Suprapubic skin (tissue), 4 donors: ENCODE data around the gene ERAP2. TPM values are rescaled to one million over a fixed set of nuclear protein-coding genes. Genes with fewer than 3 reads are reported as not detected.

Experiments used
- DNase-seq, 2 donors: peaks; one replicate each; pipeline ENCODE4 v3.0.0-alpha.2; 2019; ENCODE audit warnings: low spot score in 2 of 2
- H3K27ac ChIP-seq: fragments of 200-600 bp; sonication (generic); one replicate; pipeline ENCODE4 v1.5.1; 2019
- H3K27me3 ChIP-seq: fragments of 200-600 bp; sonication (generic); one replicate; pipeline ENCODE4 v1.5.1; 2019
- H3K36me3 ChIP-seq: fragments of 200-600 bp; sonication (generic); one replicate; pipeline ENCODE4 v1.5.1; 2019
- H3K4me1 ChIP-seq: fragments of 200-600 bp; sonication (generic); one replicate; pipeline ENCODE4 v1.5.1; 2019
- H3K4me3 ChIP-seq: fragments of 200-600 bp; sonication (generic); one replicate; pipeline ENCODE4 v1.5.1; 2019; ENCODE audit warnings: mild to moderate bottlenecking
- H3K9me3 ChIP-seq: fragments of 200-600 bp; sonication (generic); one replicate; pipeline ENCODE4 v1.5.1; 2019
- EP300 ChIP-seq: sonication (generic); formaldehyde crosslinking; IDR thresholded peaks from one replicate; pipeline ENCODE4 v1.6.1; 2017; ENCODE audit warnings: antibody characterized with exemption
- POLR2A ChIP-seq, 2 donors: fragments of 450-650 bp; IDR thresholded peaks; one replicate each; pipeline ENCODE4 v1.6.1; 2017; ENCODE audit warnings: antibody characterized with exemption in 2 of 2, mild to moderate bottlenecking in 2 of 2, moderate library complexity in 2 of 2
- POLR2AphosphoS5 ChIP-seq, 3 donors: sonication (generic); formaldehyde crosslinking; IDR thresholded peaks; one replicate each; pipeline ENCODE4 v1.6.1; 2017; ENCODE audit warnings: antibody characterized with exemption in 3 of 3
- WGBS: methylation state at CpG from one replicate; pipeline ENCODE4 v1.1.5; 2018; 5-methylcytosine and 5-hydroxymethylcytosine counted together
- total RNA-seq, 4 donors: library from RNA; depleted of rRNA; stranded (reverse); fragments of >200 nt; gene quantifications; one replicate each; pipeline ENCODE4 v1.1.0, GENCODE V29; 2016
- TF ChIP-seq, protein P1 (sequence below), 2 donors: fragments of 200-600 bp in 1 of 2; fragments of 450-650 bp in 1 of 2; sonication (generic) in 1 of 2; IDR thresholded peaks; one replicate each; pipeline ENCODE4 v1.5.1; 2016 to 2019; ENCODE audit warnings: antibody characterized with exemption in 2 of 2, mild to moderate bottlenecking in 1 of 2, moderate library complexity in 1 of 2

ERAP2 gene
- total RNA-seq, 4 donors from 2014 or later, result 9.0 to 14.0 (median 11.5) TPM

DNA sequence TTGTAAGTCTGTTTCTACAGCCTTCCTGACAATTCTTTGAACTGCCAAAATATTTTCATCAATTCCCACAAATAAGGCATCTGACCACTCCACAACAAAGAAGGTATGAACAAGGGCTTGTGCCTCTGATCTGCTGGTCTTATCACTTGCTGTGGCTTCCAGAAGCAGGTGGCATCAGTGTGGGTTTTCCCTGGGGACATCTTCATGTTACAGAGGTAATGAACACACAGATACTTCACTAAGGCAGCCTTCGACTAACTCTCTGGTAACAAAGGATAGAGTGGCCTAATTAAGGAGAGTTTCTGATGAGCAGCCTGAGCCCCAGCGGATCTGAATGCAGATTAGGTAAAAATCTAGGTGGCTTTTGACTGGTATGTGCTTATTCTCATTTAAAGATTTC, 15.2 kb upstream of the ERAP2 start:
- H3K9me3 ChIP-seq, result no peaks in the 10 kb centered on the region
- no peak overlapping the region for H3K4me3 ChIP-seq
- H3K36me3 ChIP-seq, result no peaks in the 10 kb centered on the region
- no peak for DNase-seq
- no peak for TF ChIP-seq EP300
- 91% methylated on average over 2 of the region's 2 CpGs for WGBS
- no peak overlapping the region for H3K27ac ChIP-seq
- H3K4me1 ChIP-seq, result no peaks in the 10 kb centered on the region
- H3K27me3 ChIP-seq, result no peaks in the 10 kb centered on the region

DNA sequence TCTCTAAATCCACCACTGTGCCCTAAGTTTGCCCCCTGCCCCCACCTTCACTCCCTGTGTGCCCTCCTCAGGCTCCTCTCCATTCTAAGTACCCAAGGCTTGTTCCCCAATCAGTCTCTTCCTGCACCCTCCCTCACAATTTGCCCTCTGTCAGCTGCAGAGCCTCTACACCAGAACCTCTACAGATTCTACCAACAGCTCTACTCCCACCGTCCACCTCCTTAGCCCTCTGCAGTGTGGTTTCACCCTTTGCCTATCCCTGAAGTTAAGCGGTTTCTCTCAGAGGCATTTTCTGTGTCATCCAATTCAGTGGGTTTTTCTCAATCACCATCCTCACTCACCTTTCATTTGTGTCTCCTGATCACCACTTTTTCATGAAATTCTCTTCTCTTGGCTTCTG, 13.2 kb upstream of the ERAP2 start:
- no peak overlapping the region for H3K4me3 ChIP-seq
- no peaks in the 10 kb centered on the region for H3K36me3 ChIP-seq
- no peak overlapping the region for H3K27ac ChIP-seq
- 96% methylated on average over 2 of the region's 2 CpGs for WGBS
- H3K27me3 ChIP-seq, result no peaks in the 10 kb centered on the region
- DNase-seq, result no peak
- H3K9me3 ChIP-seq, result no peaks in the 10 kb centered on the region
- TF ChIP-seq, protein P1, sequence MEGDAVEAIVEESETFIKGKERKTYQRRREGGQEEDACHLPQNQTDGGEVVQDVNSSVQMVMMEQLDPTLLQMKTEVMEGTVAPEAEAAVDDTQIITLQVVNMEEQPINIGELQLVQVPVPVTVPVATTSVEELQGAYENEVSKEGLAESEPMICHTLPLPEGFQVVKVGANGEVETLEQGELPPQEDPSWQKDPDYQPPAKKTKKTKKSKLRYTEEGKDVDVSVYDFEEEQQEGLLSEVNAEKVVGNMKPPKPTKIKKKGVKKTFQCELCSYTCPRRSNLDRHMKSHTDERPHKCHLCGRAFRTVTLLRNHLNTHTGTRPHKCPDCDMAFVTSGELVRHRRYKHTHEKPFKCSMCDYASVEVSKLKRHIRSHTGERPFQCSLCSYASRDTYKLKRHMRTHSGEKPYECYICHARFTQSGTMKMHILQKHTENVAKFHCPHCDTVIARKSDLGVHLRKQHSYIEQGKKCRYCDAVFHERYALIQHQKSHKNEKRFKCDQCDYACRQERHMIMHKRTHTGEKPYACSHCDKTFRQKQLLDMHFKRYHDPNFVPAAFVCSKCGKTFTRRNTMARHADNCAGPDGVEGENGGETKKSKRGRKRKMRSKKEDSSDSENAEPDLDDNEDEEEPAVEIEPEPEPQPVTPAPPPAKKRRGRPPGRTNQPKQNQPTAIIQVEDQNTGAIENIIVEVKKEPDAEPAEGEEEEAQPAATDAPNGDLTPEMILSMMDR (IDR thresholded peaks at IDR 0.05), result no peak
- TF ChIP-seq POLR2AphosphoS5 (IDR thresholded peaks at IDR 0.05) (no peak), POLR2A (IDR thresholded peaks at IDR 0.05) (no peak), EP300 (no peak)
- no peaks in the 10 kb centered on the region for H3K4me1 ChIP-seq

DNA sequence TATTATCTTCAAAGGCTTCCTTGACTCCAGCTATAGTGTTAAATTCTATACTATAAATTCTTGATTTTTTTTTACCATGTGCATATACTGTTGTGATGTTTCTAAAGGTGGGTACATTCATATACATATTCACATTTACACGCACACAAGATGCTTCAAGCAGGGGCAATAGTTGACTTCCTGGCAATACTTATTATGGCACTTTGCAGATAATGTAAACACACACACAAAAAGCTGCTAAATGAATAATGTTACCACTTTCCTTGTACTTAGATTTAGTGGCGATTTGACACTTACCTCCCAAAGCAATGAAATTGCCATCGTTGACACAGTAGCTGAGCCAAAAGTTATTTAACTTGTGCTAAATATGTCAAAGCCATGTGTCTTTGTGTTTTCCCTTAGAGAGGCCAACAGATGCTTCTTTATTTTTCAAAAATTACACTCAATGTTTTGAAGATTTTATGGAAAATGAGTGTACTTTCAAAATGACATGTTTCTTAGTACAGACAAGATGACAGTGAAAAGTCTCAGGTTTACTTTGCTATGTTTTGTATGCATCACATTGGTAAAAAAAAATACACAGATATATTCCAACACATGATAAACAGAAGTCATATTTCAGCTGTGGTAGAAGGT, 12.2 kb upstream of the ERAP2 start:
- Histone ChIP-seq H3K27ac (no peak overlapping the region), H3K36me3 (no peaks in the 10 kb centered on the region), H3K9me3 (no peaks in the 10 kb centered on the region), H3K4me1 (no peaks in the 10 kb centered on the region), H3K4me3 (no peak overlapping the region), H3K27me3 (no peaks in the 10 kb centered on the region)
- 82% methylated on average over 3 of the region's 3 CpGs for WGBS
- TF ChIP-seq POLR2AphosphoS5 (IDR thresholded peaks at IDR 0.05) (no peak), POLR2A (IDR thresholded peaks at IDR 0.05) (no peak), EP300 (no peak)
- TF ChIP-seq, protein P1 (IDR thresholded peaks at IDR 0.05), result no peak
- DNase-seq, result no peak

DNA sequence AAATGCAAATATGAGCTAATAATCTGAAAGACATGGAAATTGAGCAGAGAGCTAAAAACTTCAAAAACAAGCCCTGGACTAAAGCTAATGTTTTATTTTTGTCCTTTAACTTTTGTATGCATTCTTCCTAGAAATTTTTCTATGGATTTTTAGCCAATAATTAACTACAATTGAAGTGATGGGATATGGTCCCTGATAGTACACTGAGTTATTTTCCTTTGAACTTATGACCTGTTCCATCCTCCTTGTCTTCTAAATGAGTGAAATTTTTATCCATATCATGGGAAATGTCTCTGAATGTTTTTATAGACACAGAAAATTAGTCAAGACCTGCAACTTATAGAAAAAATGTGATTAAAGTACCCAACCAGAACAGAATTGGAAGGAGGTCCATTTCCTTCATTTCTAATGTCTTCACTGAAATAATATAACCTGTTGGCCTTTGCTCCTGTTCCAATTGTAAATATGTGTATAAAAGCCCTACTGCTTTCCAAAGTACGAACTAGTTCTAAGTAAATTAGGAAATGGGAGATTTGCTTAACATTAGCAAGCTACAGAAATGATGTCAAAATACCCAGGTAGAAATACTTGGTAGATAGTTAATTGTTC, 11.3 kb upstream of the ERAP2 start:
- 93% methylated on average over 1 of the region's 1 CpG for WGBS
- H3K4me3 ChIP-seq, result no peak overlapping the region
- H3K4me1 ChIP-seq, result no peaks in the 10 kb centered on the region
- no peaks in the 10 kb centered on the region for H3K27me3 ChIP-seq
- no peaks in the 10 kb centered on the region for H3K36me3 ChIP-seq
- no peak overlapping the region for H3K27ac ChIP-seq
- H3K9me3 ChIP-seq, result no peaks in the 10 kb centered on the region
- no peak for TF ChIP-seq EP300
- TF ChIP-seq POLR2A (IDR thresholded peaks at IDR 0.05), result no peak
- TF ChIP-seq, protein P1 (IDR thresholded peaks at IDR 0.05), result no peak
- TF ChIP-seq POLR2AphosphoS5 (IDR thresholded peaks at IDR 0.05), result no peak
- no peak for DNase-seq

DNA sequence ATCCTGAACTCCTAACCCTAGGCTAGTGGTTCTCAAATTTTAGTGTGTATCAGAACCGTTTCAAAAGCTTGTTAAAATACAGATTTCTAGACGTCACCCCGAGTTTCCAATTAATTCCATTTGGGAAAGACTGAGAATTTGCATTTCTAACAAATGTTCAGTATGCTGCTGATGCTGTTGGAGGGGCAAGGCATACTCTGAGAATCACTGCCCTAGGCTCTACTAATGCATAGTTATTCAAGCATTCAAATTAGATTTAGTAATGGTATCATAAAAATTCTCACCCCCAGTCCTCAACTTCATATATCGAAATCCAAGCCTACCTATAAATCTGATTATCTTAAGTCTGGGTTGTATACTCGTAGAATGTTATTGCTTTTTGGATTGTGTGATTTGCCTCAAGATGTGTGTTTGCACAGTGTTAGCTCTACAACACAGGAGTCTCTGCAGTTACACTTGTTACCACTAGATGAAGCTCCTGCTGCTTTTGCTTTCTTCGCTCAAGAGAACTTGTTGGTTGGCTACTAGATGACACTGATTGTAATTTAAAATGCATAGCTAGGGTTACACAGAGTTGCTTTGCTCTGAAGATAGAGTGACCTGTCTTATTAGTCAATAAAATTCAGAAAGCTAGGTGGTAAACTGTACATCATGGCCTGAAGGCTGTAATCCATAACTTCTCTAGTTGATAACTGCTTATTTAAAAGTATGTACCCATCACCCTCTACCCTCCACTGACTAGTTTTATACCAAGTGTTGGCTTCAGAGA, 7.5 kb upstream of the ERAP2 start:
- H3K9me3 ChIP-seq, result no peaks in the 10 kb centered on the region
- no peaks in the 10 kb centered on the region for H3K27me3 ChIP-seq
- H3K4me1 ChIP-seq, result no peaks in the 10 kb centered on the region
- WGBS, result 52% methylated on average over 6 of the region's 6 CpGs
- H3K27ac ChIP-seq, result no peak overlapping the region
- H3K4me3 ChIP-seq, result no peak overlapping the region
- TF ChIP-seq EP300, result no peak
- TF ChIP-seq, protein P1 (IDR thresholded peaks at IDR 0.05), result peak; percentile 86 to 89
- no peaks in the 10 kb centered on the region for H3K36me3 ChIP-seq
- DNase-seq, result no peak
